ENCODE results near the gene FBXO31. TPM values are rescaled to one million over a fixed set of nuclear protein-coding genes. Genes with fewer than 3 reads are reported as not detected.

FBXO31 gene
- total RNA-seq, 1 donor from 2014 or later, result 5.8 TPM

DNA sequence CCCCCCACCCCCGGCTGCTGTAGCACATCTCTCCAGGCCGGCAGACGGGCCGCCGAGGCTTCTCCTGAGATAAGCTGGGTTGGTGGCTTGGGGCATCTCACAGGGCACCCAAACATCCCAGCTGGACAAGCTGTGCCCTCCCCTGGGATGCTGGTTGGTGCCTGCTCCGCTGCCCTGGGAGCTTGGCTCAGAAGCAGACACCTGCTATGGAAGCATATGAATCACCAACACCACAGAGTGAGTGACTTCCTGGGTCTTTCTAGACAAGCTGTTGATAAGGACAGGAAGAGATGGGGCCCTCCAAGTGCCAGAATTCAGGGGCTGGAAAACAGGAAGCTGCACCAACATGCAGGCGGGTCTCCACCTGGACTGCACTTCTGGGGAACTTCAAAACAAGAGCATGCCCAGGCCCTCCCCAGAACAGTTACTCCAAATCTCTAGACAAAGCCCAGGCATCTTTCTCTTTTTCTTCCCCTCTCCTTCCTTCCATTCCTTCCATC, 80.1 kb downstream of the FBXO31 start:
- H3K4me2 ChIP-seq, result no peak overlapping the region
- no peak overlapping the region for H3K9ac ChIP-seq
- Mint-ChIP-seq H3K4me1 (no peaks in the 10 kb centered on the region), H3K36me3 (no peaks in the 10 kb centered on the region), H3K27ac (no peak overlapping the region), H3K4me3 (no peak overlapping the region), H3K27me3 (ENCODE audit: insufficient read depth, low read depth) (no peaks in the 10 kb centered on the region), H3K9me3 (no peaks in the 10 kb centered on the region)
- H3K4me3 ChIP-seq, result no peak overlapping the region
- no peaks in the 10 kb centered on the region for H3K27me3 ChIP-seq
- DNase-seq (ENCODE audit: low spot score), result no peak
- no peak overlapping the region for H2AFZ ChIP-seq (replicated peaks)
- no peak overlapping the region for H3K27ac ChIP-seq
- no peak for TF ChIP-seq EZH2 (IDR thresholded peaks at IDR 0.05)
- TF ChIP-seq, protein P1, sequence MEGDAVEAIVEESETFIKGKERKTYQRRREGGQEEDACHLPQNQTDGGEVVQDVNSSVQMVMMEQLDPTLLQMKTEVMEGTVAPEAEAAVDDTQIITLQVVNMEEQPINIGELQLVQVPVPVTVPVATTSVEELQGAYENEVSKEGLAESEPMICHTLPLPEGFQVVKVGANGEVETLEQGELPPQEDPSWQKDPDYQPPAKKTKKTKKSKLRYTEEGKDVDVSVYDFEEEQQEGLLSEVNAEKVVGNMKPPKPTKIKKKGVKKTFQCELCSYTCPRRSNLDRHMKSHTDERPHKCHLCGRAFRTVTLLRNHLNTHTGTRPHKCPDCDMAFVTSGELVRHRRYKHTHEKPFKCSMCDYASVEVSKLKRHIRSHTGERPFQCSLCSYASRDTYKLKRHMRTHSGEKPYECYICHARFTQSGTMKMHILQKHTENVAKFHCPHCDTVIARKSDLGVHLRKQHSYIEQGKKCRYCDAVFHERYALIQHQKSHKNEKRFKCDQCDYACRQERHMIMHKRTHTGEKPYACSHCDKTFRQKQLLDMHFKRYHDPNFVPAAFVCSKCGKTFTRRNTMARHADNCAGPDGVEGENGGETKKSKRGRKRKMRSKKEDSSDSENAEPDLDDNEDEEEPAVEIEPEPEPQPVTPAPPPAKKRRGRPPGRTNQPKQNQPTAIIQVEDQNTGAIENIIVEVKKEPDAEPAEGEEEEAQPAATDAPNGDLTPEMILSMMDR (IDR thresholded peaks at IDR 0.05), result no peak
- peaks cover 4% of the 10 kb centered on the region for H3K4me1 ChIP-seq
- no peaks in the 10 kb centered on the region for H3K79me2 ChIP-seq (ENCODE audit: low read depth)
- H3F3A ChIP-seq (ENCODE audit: low read depth), result no peaks in the 10 kb centered on the region
- no peaks in the 10 kb centered on the region for H4K20me1 ChIP-seq (ENCODE audit: low read depth)
- H3K36me3 ChIP-seq, result no peaks in the 10 kb centered on the region
- H3K9me3 ChIP-seq (ENCODE audit: low read depth), result no peaks in the 10 kb centered on the region

DNA sequence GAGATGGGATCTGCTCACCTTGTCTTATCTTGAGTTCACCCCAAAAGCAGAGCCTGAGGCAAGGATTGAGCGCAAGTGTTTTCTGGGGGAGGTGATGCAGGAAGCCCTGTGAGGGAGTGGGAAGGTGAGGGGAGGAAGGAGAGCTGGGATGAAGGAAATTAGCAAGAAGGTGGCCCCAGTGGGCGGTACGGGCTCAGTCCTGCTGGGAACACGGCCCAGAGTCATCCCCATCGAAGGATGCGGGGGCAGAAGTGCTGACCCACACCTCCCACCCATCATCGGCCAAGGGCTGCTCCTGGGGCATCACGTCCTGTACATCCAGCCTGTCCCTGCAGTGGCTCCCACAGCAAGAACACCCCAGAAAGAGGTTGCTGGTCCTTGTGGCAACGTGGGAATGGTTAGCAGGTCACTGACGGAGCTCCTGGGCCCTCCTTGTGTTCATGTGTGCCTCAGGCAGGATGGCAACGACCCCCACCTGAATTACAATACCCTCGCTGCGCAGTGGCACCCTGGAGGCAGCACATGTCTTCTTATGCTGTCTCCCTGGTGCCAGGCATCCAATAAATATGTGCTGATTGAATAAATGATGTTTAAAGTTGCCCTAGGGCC, 84.6 kb downstream of the FBXO31 start:
- Histone ChIP-seq H3K9ac (no peak overlapping the region), H3K9me3 (ENCODE audit: low read depth) (no peaks in the 10 kb centered on the region), H4K20me1 (ENCODE audit: low read depth) (no peaks in the 10 kb centered on the region), H3K36me3 (no peaks in the 10 kb centered on the region), H2AFZ (replicated peaks) (no peak overlapping the region), H3K79me2 (ENCODE audit: low read depth) (no peaks in the 10 kb centered on the region), H3K4me1 (no peaks in the 10 kb centered on the region), H3K27me3 (no peaks in the 10 kb centered on the region), H3K27ac (no peak overlapping the region), H3K4me2 (no peak overlapping the region), H3K4me3 (no peak overlapping the region), H3F3A (ENCODE audit: low read depth) (no peaks in the 10 kb centered on the region)
- DNase-seq (ENCODE audit: low spot score), result no peak
- peak overlapping the region; percentile 30 for H3K27ac Mint-ChIP-seq
- H3K9me3 Mint-ChIP-seq, result no peaks in the 10 kb centered on the region
- no peaks in the 10 kb centered on the region for H3K27me3 Mint-ChIP-seq (ENCODE audit: insufficient read depth, low read depth)
- H3K4me1 Mint-ChIP-seq, result peaks cover 6% of the 10 kb centered on the region
- no peaks in the 10 kb centered on the region for H3K36me3 Mint-ChIP-seq
- TF ChIP-seq, protein P1 (IDR thresholded peaks at IDR 0.05), result no peak
- TF ChIP-seq EZH2phosphoT487 (IDR thresholded peaks at IDR 0.05) (no peak), EZH2 (IDR thresholded peaks at IDR 0.05) (no peak)
- peak overlapping the region; percentile 64 for H3K4me3 Mint-ChIP-seq

DNA sequence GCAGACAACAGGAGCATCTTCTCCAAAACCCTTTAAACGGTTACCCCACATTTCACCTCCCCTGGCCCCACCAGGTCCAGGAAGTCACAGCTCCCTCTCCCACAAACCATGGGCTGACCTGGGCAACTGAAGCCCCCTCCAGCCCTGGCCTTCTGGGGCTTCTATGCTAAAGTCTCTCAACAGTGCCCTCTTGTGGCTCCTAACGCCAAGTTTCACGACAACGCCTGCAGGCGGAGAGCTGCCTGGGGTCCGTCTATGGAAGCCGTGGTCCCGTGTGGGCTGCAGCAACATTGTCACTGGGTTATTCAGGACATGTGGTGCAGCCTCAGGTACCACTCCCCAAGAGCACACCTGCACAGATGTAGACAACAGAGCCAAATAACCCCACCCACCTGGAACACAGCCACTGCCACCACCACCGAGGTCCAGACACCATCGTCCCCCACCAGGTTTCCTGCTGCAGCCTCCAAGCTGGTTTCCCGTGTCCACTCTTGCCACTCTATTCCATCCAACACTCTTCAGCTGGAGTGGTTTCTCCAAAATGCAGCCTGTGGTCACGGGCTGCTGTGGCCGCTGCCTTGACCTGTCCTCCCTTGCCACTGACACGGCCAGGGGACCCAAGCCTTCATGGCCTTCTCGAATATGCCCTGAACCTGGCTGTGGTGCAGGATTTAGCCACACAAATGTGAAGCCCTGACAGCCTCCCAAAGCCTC, 85.5 kb downstream of the FBXO31 start:
- Histone ChIP-seq H3F3A (ENCODE audit: low read depth) (no peaks in the 10 kb centered on the region), H3K27ac (no peak overlapping the region), H3K27me3 (no peaks in the 10 kb centered on the region), H3K9me3 (ENCODE audit: low read depth) (no peaks in the 10 kb centered on the region), H3K4me3 (no peak overlapping the region), H3K79me2 (ENCODE audit: low read depth) (no peaks in the 10 kb centered on the region), H3K4me2 (no peak overlapping the region), H4K20me1 (ENCODE audit: low read depth) (no peaks in the 10 kb centered on the region), H3K4me1 (no peaks in the 10 kb centered on the region), H2AFZ (replicated peaks) (no peak overlapping the region), H3K9ac (no peak overlapping the region), H3K36me3 (no peaks in the 10 kb centered on the region)
- H3K4me3 Mint-ChIP-seq, result no peak overlapping the region
- peaks cover 6% of the 10 kb centered on the region for H3K4me1 Mint-ChIP-seq
- TF ChIP-seq EZH2phosphoT487 (IDR thresholded peaks at IDR 0.05), result no peak
- TF ChIP-seq, protein P1 (IDR thresholded peaks at IDR 0.05), result peak; percentile 75
- no peaks in the 10 kb centered on the region for H3K36me3 Mint-ChIP-seq
- H3K27me3 Mint-ChIP-seq (ENCODE audit: insufficient read depth, low read depth), result no peaks in the 10 kb centered on the region
- H3K27ac Mint-ChIP-seq, result no peak overlapping the region
- H3K9me3 Mint-ChIP-seq, result no peaks in the 10 kb centered on the region
- DNase-seq (ENCODE audit: low spot score), result peak; percentile 85

Measured in neural progenitor cell (in vitro differentiated cells).